Right lobe of liver (tissue), 4 donors: ENCODE measurements around the gene SPATC1L.

Experiments
- POLR2A ChIP-seq: fragments of 450-650 bp; IDR thresholded peaks from one replicate; pipeline ENCODE4 v1.6.1; 2017; ENCODE audit warnings: antibody characterized with exemption, mild to moderate bottlenecking
- TF ChIP-seq, protein P1 (sequence below), 4 donors: fragments of 200-600 bp in 3 of 4; fragments of 450-650 bp in 1 of 4; IDR thresholded peaks; one replicate each; pipeline versions ENCODE4 v1.5.1 to v1.8.0; 2016 to 2022; ENCODE audit warnings: antibody characterized with exemption in 4 of 4, mild to moderate bottlenecking in 2 of 4
- donor health status: DM: no; HTN: no; CAD: no.
- donor health status: DM: no; HTN: no; CAD: no.
- donor health status: DM: no; HTN: yes; CAD: no.

DNA sequence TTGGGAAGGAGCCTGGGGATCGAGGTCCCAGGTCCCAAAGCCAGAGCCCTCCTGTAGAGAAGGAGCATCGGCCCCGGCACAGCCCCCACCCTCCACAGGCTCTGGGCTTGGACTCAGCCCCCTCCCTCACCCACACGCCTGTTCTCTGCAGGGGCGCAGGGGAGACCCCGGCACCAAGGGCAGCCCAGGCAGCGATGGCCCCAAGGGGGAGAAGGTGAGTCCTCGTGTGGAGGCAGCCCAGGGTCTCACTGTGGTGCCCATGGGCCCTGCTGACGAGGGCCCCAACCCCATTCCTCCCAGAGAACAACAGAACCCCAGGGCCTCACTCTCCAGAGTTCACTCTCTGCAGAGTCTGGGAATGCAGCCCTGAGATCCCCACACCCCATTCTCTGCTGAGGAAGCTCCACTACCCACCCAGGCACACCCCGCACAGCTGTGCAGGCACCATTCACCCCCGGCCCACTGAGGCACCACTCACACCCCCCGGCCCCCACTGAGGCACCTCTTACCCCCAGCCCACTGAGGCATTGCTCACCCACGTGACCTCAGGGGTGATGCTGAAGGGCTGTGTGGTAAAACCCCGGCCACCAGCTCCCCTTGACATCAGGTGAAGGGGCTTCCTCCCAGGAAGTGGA lies 64.5 kb downstream of the SPATC1L start:
- TF ChIP-seq, protein P1, sequence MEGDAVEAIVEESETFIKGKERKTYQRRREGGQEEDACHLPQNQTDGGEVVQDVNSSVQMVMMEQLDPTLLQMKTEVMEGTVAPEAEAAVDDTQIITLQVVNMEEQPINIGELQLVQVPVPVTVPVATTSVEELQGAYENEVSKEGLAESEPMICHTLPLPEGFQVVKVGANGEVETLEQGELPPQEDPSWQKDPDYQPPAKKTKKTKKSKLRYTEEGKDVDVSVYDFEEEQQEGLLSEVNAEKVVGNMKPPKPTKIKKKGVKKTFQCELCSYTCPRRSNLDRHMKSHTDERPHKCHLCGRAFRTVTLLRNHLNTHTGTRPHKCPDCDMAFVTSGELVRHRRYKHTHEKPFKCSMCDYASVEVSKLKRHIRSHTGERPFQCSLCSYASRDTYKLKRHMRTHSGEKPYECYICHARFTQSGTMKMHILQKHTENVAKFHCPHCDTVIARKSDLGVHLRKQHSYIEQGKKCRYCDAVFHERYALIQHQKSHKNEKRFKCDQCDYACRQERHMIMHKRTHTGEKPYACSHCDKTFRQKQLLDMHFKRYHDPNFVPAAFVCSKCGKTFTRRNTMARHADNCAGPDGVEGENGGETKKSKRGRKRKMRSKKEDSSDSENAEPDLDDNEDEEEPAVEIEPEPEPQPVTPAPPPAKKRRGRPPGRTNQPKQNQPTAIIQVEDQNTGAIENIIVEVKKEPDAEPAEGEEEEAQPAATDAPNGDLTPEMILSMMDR (IDR thresholded peaks at IDR 0.05), result no peak
- no peak for TF ChIP-seq POLR2A
